Suprapubic skin (tissue), 4 donors: ENCODE results near the gene PHF3.

Experiments
- EP300 ChIP-seq: sonication (generic); formaldehyde crosslinking; IDR thresholded peaks from one replicate; pipeline ENCODE4 v1.6.1; 2017; ENCODE audit warnings: antibody characterized with exemption
- POLR2A ChIP-seq, 2 donors: fragments of 450-650 bp; IDR thresholded peaks; one replicate each; pipeline ENCODE4 v1.6.1; 2017; ENCODE audit warnings: antibody characterized with exemption in 2 of 2, mild to moderate bottlenecking in 2 of 2, moderate library complexity in 2 of 2
- POLR2AphosphoS5 ChIP-seq, 3 donors: sonication (generic); formaldehyde crosslinking; IDR thresholded peaks; one replicate each; pipeline ENCODE4 v1.6.1; 2017; ENCODE audit warnings: antibody characterized with exemption in 3 of 3
- TF ChIP-seq, protein P1 (sequence below), 2 donors: fragments of 200-600 bp in 1 of 2; fragments of 450-650 bp in 1 of 2; sonication (generic) in 1 of 2; IDR thresholded peaks; one replicate each; pipeline ENCODE4 v1.5.1; 2016 to 2019; ENCODE audit warnings: antibody characterized with exemption in 2 of 2, mild to moderate bottlenecking in 1 of 2, moderate library complexity in 1 of 2

DNA sequence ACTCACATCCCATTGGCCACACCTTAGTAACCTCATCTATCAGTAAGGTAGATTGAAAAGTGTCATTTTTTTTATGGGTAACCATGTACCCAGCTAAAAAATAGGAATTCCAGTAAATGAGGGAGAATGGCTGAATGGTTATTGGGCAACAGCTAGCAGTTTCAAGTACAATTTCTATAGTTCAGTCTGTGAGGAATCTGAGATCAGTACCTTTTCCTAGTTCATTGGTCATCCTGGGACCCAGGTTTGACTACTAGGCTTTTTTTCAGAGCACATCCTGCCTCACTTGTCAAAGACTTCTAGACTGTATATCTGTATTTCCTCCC lies 28.3 kb downstream of the PHF3 start:
- TF ChIP-seq POLR2AphosphoS5 (IDR thresholded peaks at IDR 0.05) (no peak), POLR2A (IDR thresholded peaks at IDR 0.05) (no peak), EP300 (no peak)
- TF ChIP-seq, protein P1, sequence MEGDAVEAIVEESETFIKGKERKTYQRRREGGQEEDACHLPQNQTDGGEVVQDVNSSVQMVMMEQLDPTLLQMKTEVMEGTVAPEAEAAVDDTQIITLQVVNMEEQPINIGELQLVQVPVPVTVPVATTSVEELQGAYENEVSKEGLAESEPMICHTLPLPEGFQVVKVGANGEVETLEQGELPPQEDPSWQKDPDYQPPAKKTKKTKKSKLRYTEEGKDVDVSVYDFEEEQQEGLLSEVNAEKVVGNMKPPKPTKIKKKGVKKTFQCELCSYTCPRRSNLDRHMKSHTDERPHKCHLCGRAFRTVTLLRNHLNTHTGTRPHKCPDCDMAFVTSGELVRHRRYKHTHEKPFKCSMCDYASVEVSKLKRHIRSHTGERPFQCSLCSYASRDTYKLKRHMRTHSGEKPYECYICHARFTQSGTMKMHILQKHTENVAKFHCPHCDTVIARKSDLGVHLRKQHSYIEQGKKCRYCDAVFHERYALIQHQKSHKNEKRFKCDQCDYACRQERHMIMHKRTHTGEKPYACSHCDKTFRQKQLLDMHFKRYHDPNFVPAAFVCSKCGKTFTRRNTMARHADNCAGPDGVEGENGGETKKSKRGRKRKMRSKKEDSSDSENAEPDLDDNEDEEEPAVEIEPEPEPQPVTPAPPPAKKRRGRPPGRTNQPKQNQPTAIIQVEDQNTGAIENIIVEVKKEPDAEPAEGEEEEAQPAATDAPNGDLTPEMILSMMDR (IDR thresholded peaks at IDR 0.05), result no peak
